GM12878 (cell line): ENCODE data around the gene RASGRF2.

ENCODE experiments used
- ATF3 ChIP-seq: IDR thresholded peaks from 2 replicates; pipeline ENCODE4 v1.6.1; 2011; ENCODE audit warnings: low read depth, mild to moderate bottlenecking, low read length, moderate library complexity, borderline replicate concordance; ENCODE audit errors: extremely low read depth
- BRCA1 ChIP-seq: IDR thresholded peaks from 2 replicates; pipeline ENCODE4 v1.6.1; 2011; ENCODE audit warnings: low read depth, low read length, improper control_type of control experiment
- CEBPB ChIP-seq, 2 experiments: fragments of 150-350 bp in 1 of 2; IDR thresholded peaks; 2 replicates each; pipeline ENCODE4 v1.6.1; 2012 to 2014; ENCODE audit warnings: low read depth in 2 of 2, low read length in 2 of 2, borderline replicate concordance in 1 of 2, inconsistent platforms in 1 of 2
- EP300 ChIP-seq, 2 experiments: fragments of 150-350 bp in 1 of 2; IDR thresholded peaks; 2 replicates each; pipeline ENCODE4 v1.6.1; 2011 to 2012; ENCODE audit warnings: low read depth in 2 of 2, low read length in 2 of 2, borderline replicate concordance in 1 of 2, improper control_type of control experiment in 1 of 2, inconsistent platforms in 1 of 2; ENCODE audit not compliant: control insufficient read depth in 1 of 2
- EZH2 ChIP-seq: IDR thresholded peaks from 2 replicates; pipeline ENCODE4 v1.6.1; 2012; ENCODE audit warnings: low read depth, mild to moderate bottlenecking, control low read depth, inconsistent platforms, low read length, borderline replicate concordance; ENCODE audit not compliant: control insufficient read depth
- FOXK2 ChIP-seq: fragments of 450-650 bp; IDR thresholded peaks from 2 replicates; pipeline ENCODE4 v1.6.1; 2017; ENCODE audit warnings: mild to moderate bottlenecking, moderate library complexity
- GABPA ChIP-seq: IDR thresholded peaks from 2 replicates; pipeline ENCODE4 v1.6.1; 2014; ENCODE audit warnings: antibody characterized with exemption, low read depth, mild to moderate bottlenecking, inconsistent platforms
- JUNB ChIP-seq: IDR thresholded peaks from 2 replicates; pipeline ENCODE4 v1.6.1; 2016; ENCODE audit warnings: antibody characterized with exemption, mild to moderate bottlenecking
- PRDM15 ChIP-seq: fragments of 450-650 bp; formaldehyde crosslinking; IDR thresholded peaks from 2 replicates; pipeline ENCODE4 v1.4.0; 2020; ENCODE audit warnings: mild to moderate bottlenecking, moderate library complexity
- SP1 ChIP-seq: IDR thresholded peaks from one replicate; pipeline ENCODE4 v1.6.1; 2011; ENCODE audit warnings: low read depth, low read length
- SUZ12 ChIP-seq: fragments of 200-600 bp; sonication (generic); IDR thresholded peaks from one replicate; pipeline ENCODE4 v1.6.1; 2018; ENCODE audit warnings: antibody characterized with exemption, mild to moderate bottlenecking; ENCODE audit not compliant: unreplicated experiment
- ZNF384 ChIP-seq: IDR thresholded peaks from 2 replicates; pipeline ENCODE4 v1.6.1; 2012; ENCODE audit warnings: low read depth, mild to moderate bottlenecking, low read length, improper control_type of control experiment, borderline replicate concordance
- TF ChIP-seq, protein P1 (sequence below), 3 experiments: IDR thresholded peaks in 2 of 3; conservative IDR thresholded peaks in 1 of 3; 2 replicates each; pipeline ENCODE4 v1.5.1; 2011; ENCODE audit warnings: low read depth in 3 of 3, low read length in 3 of 3, mild to moderate bottlenecking in 3 of 3, control low read depth in 2 of 3, moderate library complexity in 2 of 3, inconsistent platforms in 1 of 3, mixed read lengths in 1 of 3; ENCODE audit not compliant: control insufficient read depth in 2 of 3, insufficient read depth in 1 of 3; ENCODE audit errors: extremely low read depth in 1 of 3
- TF ChIP-seq, protein P2 (sequence below): IDR thresholded peaks from 2 replicates; pipeline ENCODE4 v1.6.1; 2012; ENCODE audit warnings: low read depth, low read length, improper control_type of control experiment

- TF ChIP-seq FOXK2 = no peak
- TF ChIP-seq, protein P1, sequence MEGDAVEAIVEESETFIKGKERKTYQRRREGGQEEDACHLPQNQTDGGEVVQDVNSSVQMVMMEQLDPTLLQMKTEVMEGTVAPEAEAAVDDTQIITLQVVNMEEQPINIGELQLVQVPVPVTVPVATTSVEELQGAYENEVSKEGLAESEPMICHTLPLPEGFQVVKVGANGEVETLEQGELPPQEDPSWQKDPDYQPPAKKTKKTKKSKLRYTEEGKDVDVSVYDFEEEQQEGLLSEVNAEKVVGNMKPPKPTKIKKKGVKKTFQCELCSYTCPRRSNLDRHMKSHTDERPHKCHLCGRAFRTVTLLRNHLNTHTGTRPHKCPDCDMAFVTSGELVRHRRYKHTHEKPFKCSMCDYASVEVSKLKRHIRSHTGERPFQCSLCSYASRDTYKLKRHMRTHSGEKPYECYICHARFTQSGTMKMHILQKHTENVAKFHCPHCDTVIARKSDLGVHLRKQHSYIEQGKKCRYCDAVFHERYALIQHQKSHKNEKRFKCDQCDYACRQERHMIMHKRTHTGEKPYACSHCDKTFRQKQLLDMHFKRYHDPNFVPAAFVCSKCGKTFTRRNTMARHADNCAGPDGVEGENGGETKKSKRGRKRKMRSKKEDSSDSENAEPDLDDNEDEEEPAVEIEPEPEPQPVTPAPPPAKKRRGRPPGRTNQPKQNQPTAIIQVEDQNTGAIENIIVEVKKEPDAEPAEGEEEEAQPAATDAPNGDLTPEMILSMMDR (IDR thresholded peaks at IDR 0.05 in 2 of 3, conservative IDR thresholded peaks at IDR 0.05 in 1 of 3; ENCODE audit: control insufficient read depth in 2 of 3, extremely low read depth in 1 of 3, insufficient read depth in 1 of 3, low read depth in 3 of 3, low read length in 3 of 3) = no peak
- TF ChIP-seq JUNB = no peak
- no peak for TF ChIP-seq PRDM15
- no peak for TF ChIP-seq SP1
- no peak for TF ChIP-seq ATF3
- TF ChIP-seq ZNF384 = no peak
- no peak for TF ChIP-seq EP300 (IDR thresholded peaks at IDR 0.05; ENCODE audit: borderline replicate concordance in 1 of 2, control insufficient read depth in 1 of 2, low read depth in 2 of 2, low read length in 2 of 2)
- no peak for TF ChIP-seq EZH2
- no peak for TF ChIP-seq SUZ12
- no peak for TF ChIP-seq CEBPB (IDR thresholded peaks at IDR 0.05; ENCODE audit: borderline replicate concordance in 1 of 2, low read depth in 2 of 2, low read length in 2 of 2)
- TF ChIP-seq BRCA1 = no peak
- no peak for TF ChIP-seq GABPA
- TF ChIP-seq, protein P2, sequence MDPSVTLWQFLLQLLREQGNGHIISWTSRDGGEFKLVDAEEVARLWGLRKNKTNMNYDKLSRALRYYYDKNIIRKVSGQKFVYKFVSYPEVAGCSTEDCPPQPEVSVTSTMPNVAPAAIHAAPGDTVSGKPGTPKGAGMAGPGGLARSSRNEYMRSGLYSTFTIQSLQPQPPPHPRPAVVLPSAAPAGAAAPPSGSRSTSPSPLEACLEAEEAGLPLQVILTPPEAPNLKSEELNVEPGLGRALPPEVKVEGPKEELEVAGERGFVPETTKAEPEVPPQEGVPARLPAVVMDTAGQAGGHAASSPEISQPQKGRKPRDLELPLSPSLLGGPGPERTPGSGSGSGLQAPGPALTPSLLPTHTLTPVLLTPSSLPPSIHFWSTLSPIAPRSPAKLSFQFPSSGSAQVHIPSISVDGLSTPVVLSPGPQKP = no peak
These were observed 39.1 kb upstream of the RASGRF2 start for GRCh38 chr5:80921026-80921425.
